GM12891 (cell line): ENCODE data around the gene CCDC88A.

Experiments used
- PAX5 ChIP-seq: IDR thresholded peaks from 2 replicates; pipeline ENCODE4 v1.6.1; 2011; ENCODE audit warnings: low read length, moderate library complexity, mild to moderate bottlenecking; ENCODE audit not compliant: insufficient read depth, severe bottlenecking
- POLR2A ChIP-seq: IDR thresholded peaks from 2 replicates; pipeline ENCODE4 v1.6.1; 2011; ENCODE audit warnings: low read depth, low read length, control low read depth
- POLR2AphosphoS5 ChIP-seq: IDR thresholded peaks from 2 replicates; pipeline ENCODE4 v1.6.1; 2011; ENCODE audit warnings: low read depth, low read length, control low read depth
- POU2F2 ChIP-seq: IDR thresholded peaks from 2 replicates; pipeline ENCODE4 v1.6.1; 2011; ENCODE audit warnings: low read depth, mild to moderate bottlenecking, control low read depth, low read length, moderate library complexity
- SPI1 ChIP-seq: IDR thresholded peaks from 2 replicates; pipeline ENCODE4 v1.6.1; 2011; ENCODE audit warnings: low read depth, low read length, control low read depth
- TAF1 ChIP-seq: IDR thresholded peaks from 2 replicates; pipeline ENCODE4 v1.6.1; 2011; ENCODE audit warnings: low read depth, low read length, control low read depth

DNA sequence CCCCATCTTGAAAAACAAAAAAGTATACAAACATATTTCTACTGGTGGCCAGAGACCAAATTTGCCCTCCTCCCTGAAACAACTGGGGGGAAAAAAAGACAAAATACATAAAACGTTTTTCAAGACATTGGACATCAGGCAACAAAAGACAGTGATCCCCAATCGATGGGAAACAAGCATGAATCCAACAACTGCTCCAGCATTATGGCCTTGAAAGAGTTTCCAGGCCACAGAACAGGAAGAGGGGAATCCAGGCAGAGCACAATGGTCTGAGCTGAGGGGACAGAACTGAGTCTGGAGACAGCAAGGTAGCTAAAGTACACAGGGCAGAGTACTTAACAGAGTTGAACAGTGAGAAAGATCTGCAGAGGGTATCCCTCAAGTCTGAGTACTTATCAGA is 4.4 kb downstream of the CCDC88A start:
- TF ChIP-seq POLR2A (no peak), TAF1 (no peak), PAX5 (no peak), POLR2AphosphoS5 (no peak), SPI1 (no peak), POU2F2 (no peak)
